HepG2 (cell line): Measurements from ENCODE around the gene KRTAP10-6. TPM values are rescaled to one million over a fixed set of nuclear protein-coding genes. Genes with fewer than 3 reads are reported as not detected.

Source experiments
- ATAC-seq: fragments of 200-7000 bp; cut with Tn5 transposase; 3 replicates; pipeline ENCODE4 v1.9.1; 2020; ENCODE audit warnings: mild to moderate bottlenecking, moderate library complexity
- BruUV-seq: library from RNA; stranded (reverse); fragments of 400-500 nt; replicated peaks from 2 replicates; lab custom pipeline; 2021; lab: Mats Ljungman, UMichigan
- CTCF ChIA-PET: fragments of 300-600 bp; formaldehyde crosslinking; extraction: SDS; loops from one replicate; lab custom pipeline; 2021; ENCODE audit warnings: low total read pairs, inconsistent platforms, low intra/inter-chr PET ratio; lab: Yijun Ruan, JAX
- POLR2A ChIA-PET: fragments of 350-600 bp; sonication (Branson Sonifier 250); formaldehyde crosslinking; loops from one replicate; lab custom pipeline; 2020; ENCODE audit warnings: antibody characterized with exemption, inconsistent platforms; lab: Yijun Ruan, JAX
- DNase-seq: peaks from one replicate; pipeline ENCODE4 v3.0.0-alpha.2; 2015; ENCODE audit warnings: low spot score
- FAIRE-seq: peaks from 3 replicates; lab custom pipeline; 2011; peaks lifted over from hg19 to GRCh38; lab: Jason Lieb, UNC
- H2AFZ ChIP-seq: one replicate; pipeline ENCODE4 v1.6.1; 2011; ENCODE audit warnings: low read length, inconsistent platforms
- H3K27ac ChIP-seq: fragments of 300-600 bp; 3 replicates; pipeline ENCODE4 v1.8.0; 2011; ENCODE audit warnings: mixed run types, mild to moderate bottlenecking, mixed read lengths, low read length, inconsistent platforms; ENCODE audit not compliant: insufficient read depth; ENCODE audit errors: extremely low read length
- H3K27me3 ChIP-seq, 2 experiments: fragments of 200-600 bp in 1 of 2; 2 replicates in 1 of 2; 3 replicates in 1 of 2; pipeline versions ENCODE4 v1.6.0 to v1.8.0; 2011; ENCODE audit warnings: low read length in 2 of 2, mild to moderate bottlenecking in 2 of 2, moderate library complexity in 2 of 2, inconsistent platforms in 1 of 2; ENCODE audit not compliant: insufficient read depth in 2 of 2, control insufficient read depth in 1 of 2
- H3K36me3 ChIP-seq, 2 experiments: fragments of 200-600 bp in 1 of 2; replicated peaks in 1 of 2; 2 replicates in 1 of 2; 3 replicates in 1 of 2; pipeline versions ENCODE4 v1.5.1 to v1.8.0; 2011; ENCODE audit warnings: low read length in 2 of 2, inconsistent platforms in 1 of 2; ENCODE audit not compliant: insufficient read depth in 2 of 2, control insufficient read depth in 1 of 2
- H3K4me1 ChIP-seq: 2 replicates; pipeline ENCODE4 v1.5.1; 2012; ENCODE audit warnings: low read length, inconsistent platforms; ENCODE audit not compliant: insufficient read depth
- H3K4me2 ChIP-seq: 2 replicates; pipeline ENCODE4 v1.6.0; 2011; ENCODE audit warnings: low read depth, low read length, inconsistent platforms
- H3K4me3 ChIP-seq, 3 experiments: fragments of 200-600 bp in 1 of 3; sonication (generic), shearing (Covaris generic) in 1 of 3; replicated peaks in 1 of 3; 2 replicates each; pipeline ENCODE4 v1.5.1; 2011 to 2016; ENCODE audit warnings: low read length in 3 of 3, inconsistent platforms in 2 of 3, low read depth in 2 of 3, mild to moderate bottlenecking in 2 of 3, control low read depth in 1 of 3, mixed read lengths in 1 of 3; ENCODE audit not compliant: insufficient read depth in 1 of 3
- H3K79me2 ChIP-seq: one replicate; pipeline ENCODE4 v1.6.1; 2011; ENCODE audit warnings: low read length, inconsistent platforms; ENCODE audit not compliant: insufficient read depth
- H3K9ac ChIP-seq: 2 replicates; pipeline ENCODE4 v1.6.0; 2011; ENCODE audit warnings: mild to moderate bottlenecking, low read depth, low read length, inconsistent platforms; ENCODE audit not compliant: insufficient read depth
- H3K9me3 ChIP-seq: 2 replicates; pipeline ENCODE4 v1.5.1; 2012; ENCODE audit warnings: mild to moderate bottlenecking, low read length
- H4K20me1 ChIP-seq: 2 replicates; pipeline ENCODE4 v1.6.0; 2011; ENCODE audit warnings: inconsistent platforms, mild to moderate bottlenecking, low read length, moderate library complexity; ENCODE audit not compliant: insufficient read depth
- CREB1 ChIP-seq, 2 experiments: fragments of 450-650 bp in 1 of 2; IDR thresholded peaks; 2 replicates each; pipeline ENCODE4 v1.6.1; 2016 to 2017; ENCODE audit warnings: control low read depth in 1 of 2, mild to moderate bottlenecking in 1 of 2, missing compliant biosample characterization in 1 of 2, missing genetic modification characterization in 1 of 2
- FOXO1 ChIP-seq: sonication (generic); formaldehyde crosslinking; IDR thresholded peaks from 2 replicates; pipeline ENCODE4 v1.4.0; 2020; ENCODE audit warnings: missing genetic modification reagents
- MXD3 ChIP-seq: IDR thresholded peaks from 2 replicates; pipeline ENCODE4 v1.6.1; 2016; ENCODE audit warnings: mild to moderate bottlenecking, missing biosample characterization, missing genetic modification reagents
- SMAD3 ChIP-seq: sonication (generic); formaldehyde crosslinking; IDR thresholded peaks from 2 replicates; pipeline ENCODE4 v1.4.0; 2020; ENCODE audit warnings: missing genetic modification reagents
- ZNF318 ChIP-seq: sonication (generic); formaldehyde crosslinking; IDR thresholded peaks from 2 replicates; pipeline ENCODE4 v1.4.0; 2020; ENCODE audit warnings: mild to moderate bottlenecking, missing genetic modification reagents
- ZNF503 ChIP-seq: sonication (generic); formaldehyde crosslinking; IDR thresholded peaks from 2 replicates; pipeline ENCODE4 v1.4.0; 2020; ENCODE audit warnings: missing genetic modification reagents
- WGBS: methylation state at CpG from one replicate; pipeline ENCODE4 v1.1.6; 2017; ENCODE audit warnings: low lambda C conversion rate; 5-methylcytosine and 5-hydroxymethylcytosine counted together
- in situ Hi-C: cut with HindIII; loops from 2 replicates; pipeline ENCODE4 v1.10.0; 2017; ENCODE audit warnings: low pct_unique_long_range_greater_than_20kb; ENCODE audit not compliant: extremely low pct_ligation_motif_present
- intact Hi-C: fragments of 100-400 bp; cut with micrococcal nuclease; formaldehyde crosslinking; loops from one replicate; pipeline ENCODE4 v1.10.0; 2022; ENCODE audit not compliant: unreplicated experiment
- polyA plus RNA-seq, 8 experiments: library from polyadenylated mRNA; depleted of rRNA in 3 of 8; stranded (reverse) in 7 of 8; unstranded in 1 of 8; fragments of >200 nt; fragmentation: Illumina TruSeq in 4 of 8; extraction: Trizol in 4 of 8; gene quantifications; 2 replicates each; pipeline versions ENCODE4 v1.2.1 to v1.2.3, GENCODE V29; 2011 to 2016; ENCODE audit warnings: low read depth in 4 of 8, missing spikeins in 1 of 8, mixed read lengths in 1 of 8; ENCODE audit not compliant: insufficient read depth in 1 of 8
- total RNA-seq, 5 experiments: library from RNA; depleted of rRNA; stranded (reverse); fragments of >200 nt; fragmentation: Illumina TruSeq; extraction: Trizol; gene quantifications; 2 replicates each; pipeline ENCODE4 v1.2.3, GENCODE V29; 2016; ENCODE audit warnings: low read depth in 1 of 5

Gene KRTAP10-6
- total and polyA plus RNA-seq, 2 of the 13 experiments (the other 11 are each of a cell fraction or from before 2014, with no cell fraction given): not detected

GRCh38 chr21:44614161-44614631 is 21.9 kb upstream of the KRTAP10-6 start:
- FAIRE-seq (no peak), DNase-seq (no peak), ATAC-seq (no peak)
- no peaks in the 10 kb centered on the region for H4K20me1 ChIP-seq
- H3K9me3 ChIP-seq: peaks cover 23% of the 10 kb centered on the region; the same call in 1 of the 2 replicates
- peaks cover 1 to 28% of the 10 kb centered on the region in 2 experiments; a peak in 3 of 5 replicates for H3K27me3 ChIP-seq
- BruUV-seq: no TSS peak
- H3K9ac ChIP-seq: no peak overlapping the region
- TF ChIP-seq ZNF318 (CRISPR knock-in tag) (no peak), FOXO1 (no peak), MXD3 (CRISPR knock-in tag) (no peak), CREB1 (IDR thresholded peaks at IDR 0.05) (peak; percentile 52), CREB1 (CRISPR knock-in tag; IDR thresholded peaks at IDR 0.05) (no peak), SMAD3 (no peak), ZNF503 (CRISPR knock-in tag) (no peak)
- ChIA-PET CTCF (no interaction called here), POLR2A (no interaction called here)
- H3K4me1 ChIP-seq: no peaks in the 10 kb centered on the region
- WGBS: 29% methylated on average over 11 of the region's 20 CpGs
- intact Hi-C loops: no loop called here
- no peaks in the 10 kb centered on the region for H3K79me2 ChIP-seq
- in situ Hi-C loops: no loop called here
- H3K4me2 ChIP-seq: no peak overlapping the region
- H3K27ac ChIP-seq: no peak overlapping the region
- H2AFZ ChIP-seq: no peak overlapping the region
- no peaks in the 10 kb centered on the region for H3K36me3 ChIP-seq
- no peak overlapping the region for H3K4me3 ChIP-seq
